Measurements from ENCODE around the gene SMU1.

Gene SMU1

DNA sequence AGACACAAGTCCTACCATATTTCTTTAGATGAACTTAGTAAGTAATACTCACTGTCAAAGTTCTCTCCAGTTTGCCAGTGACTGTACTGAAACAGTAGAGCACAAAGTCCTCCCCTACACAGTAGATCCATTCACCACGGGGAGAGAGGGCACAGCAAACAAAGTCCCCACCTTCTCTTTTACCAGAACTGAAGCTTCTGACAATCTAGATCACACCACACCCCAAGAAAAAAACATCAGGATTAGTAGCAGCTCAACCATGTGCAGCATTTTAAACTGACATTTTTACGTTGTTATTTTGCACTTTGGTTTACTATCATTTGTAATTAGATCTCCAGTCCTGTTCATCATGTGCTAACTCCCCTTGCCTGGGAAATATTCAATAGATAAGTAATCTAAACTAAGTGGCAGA lies 28.4 kb downstream of the SMU1 start:
- TF ChIP-seq, protein P1, sequence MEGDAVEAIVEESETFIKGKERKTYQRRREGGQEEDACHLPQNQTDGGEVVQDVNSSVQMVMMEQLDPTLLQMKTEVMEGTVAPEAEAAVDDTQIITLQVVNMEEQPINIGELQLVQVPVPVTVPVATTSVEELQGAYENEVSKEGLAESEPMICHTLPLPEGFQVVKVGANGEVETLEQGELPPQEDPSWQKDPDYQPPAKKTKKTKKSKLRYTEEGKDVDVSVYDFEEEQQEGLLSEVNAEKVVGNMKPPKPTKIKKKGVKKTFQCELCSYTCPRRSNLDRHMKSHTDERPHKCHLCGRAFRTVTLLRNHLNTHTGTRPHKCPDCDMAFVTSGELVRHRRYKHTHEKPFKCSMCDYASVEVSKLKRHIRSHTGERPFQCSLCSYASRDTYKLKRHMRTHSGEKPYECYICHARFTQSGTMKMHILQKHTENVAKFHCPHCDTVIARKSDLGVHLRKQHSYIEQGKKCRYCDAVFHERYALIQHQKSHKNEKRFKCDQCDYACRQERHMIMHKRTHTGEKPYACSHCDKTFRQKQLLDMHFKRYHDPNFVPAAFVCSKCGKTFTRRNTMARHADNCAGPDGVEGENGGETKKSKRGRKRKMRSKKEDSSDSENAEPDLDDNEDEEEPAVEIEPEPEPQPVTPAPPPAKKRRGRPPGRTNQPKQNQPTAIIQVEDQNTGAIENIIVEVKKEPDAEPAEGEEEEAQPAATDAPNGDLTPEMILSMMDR (IDR thresholded peaks at IDR 0.05; ENCODE audit: low read depth, low read length, missing control alignments) = no peak
- DNase-seq (ENCODE audit: extremely low read depth, low read depth) = no peak
- no peak overlapping the region for H3K4me3 ChIP-seq (replicated peaks; ENCODE audit: low read depth, low read length)

DNA sequence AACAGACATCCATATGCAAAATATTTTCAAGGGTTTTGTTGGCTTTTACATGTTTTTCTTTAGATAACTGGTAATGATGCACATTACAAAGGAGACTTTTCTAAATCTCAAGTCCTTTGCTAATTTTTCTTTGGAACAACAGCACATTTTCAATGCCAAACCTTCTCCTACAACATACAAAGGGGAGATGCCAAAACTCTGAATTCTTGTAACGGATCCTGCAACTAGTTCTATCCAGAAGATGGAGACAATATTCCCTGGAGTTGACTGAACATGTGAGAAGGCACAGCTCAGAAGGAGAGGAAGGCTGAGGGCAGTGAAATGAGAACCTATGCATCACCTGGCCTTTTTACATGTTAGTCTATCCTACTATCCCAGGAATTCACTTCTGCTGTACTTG lies 30.4 kb downstream of the SMU1 start:
- DNase-seq (ENCODE audit: extremely low read depth, low read depth) = no peak
- TF ChIP-seq, protein P1 (IDR thresholded peaks at IDR 0.05; ENCODE audit: low read depth, low read length, missing control alignments) = no peak
- H3K4me3 ChIP-seq (replicated peaks; ENCODE audit: low read depth, low read length) = no peak overlapping the region

DNA sequence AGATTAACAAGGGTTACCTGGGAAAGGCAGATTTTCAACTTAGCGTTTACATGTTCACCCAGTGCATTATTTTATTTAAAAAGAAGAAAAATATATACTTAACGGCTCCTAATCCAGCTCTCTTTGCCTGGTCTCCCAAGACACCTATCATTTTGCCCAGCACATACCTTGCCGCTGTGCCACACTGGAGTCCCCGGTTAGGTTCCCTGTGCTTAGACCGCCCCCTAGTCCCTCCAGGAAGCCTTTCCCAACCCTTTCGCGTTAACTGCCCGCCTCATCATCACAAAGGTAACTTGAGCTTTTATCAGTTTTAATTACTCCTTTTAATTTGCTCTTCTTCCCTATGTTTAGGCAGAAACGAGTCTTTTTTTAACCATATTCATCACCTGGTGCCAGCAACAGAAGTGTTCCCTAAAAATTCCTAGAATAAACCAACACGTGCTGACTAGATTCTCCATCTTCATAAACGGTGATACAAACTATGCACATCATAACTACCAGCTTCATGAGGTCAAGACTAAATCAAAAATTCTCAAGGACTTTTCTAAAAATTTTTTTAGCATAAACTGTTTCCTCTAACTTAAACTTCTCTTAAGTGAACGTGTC lies 31.7 kb downstream of the SMU1 start:
- peak overlapping the region; percentile 48 for H3K4me3 ChIP-seq (replicated peaks; ENCODE audit: low read depth, low read length)

DNA sequence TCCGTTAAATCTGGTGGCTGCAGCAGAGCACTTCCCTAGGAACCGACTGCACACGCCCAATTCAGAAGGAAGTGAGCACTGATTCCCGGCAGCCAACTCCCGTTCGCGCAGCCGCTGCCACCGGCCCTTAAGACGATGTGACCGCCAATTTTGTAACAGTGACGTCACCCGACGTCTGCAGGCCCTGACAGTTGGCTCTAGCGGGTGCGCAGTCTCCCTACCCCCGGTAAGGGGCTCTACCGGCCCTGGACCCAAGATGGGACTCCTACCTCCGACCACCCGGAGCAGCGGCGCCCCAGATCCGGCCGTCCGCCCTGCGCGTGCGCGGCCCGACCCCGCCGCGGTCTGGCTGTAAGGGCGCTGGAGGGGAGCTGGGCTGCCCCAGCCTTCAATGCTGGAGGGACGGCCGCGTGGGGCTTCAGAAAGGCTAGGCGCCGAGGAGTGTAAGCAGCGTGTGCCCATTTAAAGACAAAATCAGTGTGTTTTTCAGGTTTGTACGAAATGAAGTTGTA lies 32.3 kb downstream of the SMU1 start:
- TF ChIP-seq, protein P1 (IDR thresholded peaks at IDR 0.05; ENCODE audit: low read depth, low read length, missing control alignments) = no peak
- peak overlapping the region; percentile 48 for H3K4me3 ChIP-seq (replicated peaks; ENCODE audit: low read depth, low read length)
- DNase-seq (ENCODE audit: extremely low read depth, low read depth) = peak; percentile 77

More for the DNA sequence above, 31.7 kb downstream of the SMU1 start:
- no peak for DNase-seq (ENCODE audit: extremely low read depth, low read depth)
- TF ChIP-seq, protein P1 (IDR thresholded peaks at IDR 0.05; ENCODE audit: low read depth, low read length, missing control alignments) = peak; percentile 29

DNA sequence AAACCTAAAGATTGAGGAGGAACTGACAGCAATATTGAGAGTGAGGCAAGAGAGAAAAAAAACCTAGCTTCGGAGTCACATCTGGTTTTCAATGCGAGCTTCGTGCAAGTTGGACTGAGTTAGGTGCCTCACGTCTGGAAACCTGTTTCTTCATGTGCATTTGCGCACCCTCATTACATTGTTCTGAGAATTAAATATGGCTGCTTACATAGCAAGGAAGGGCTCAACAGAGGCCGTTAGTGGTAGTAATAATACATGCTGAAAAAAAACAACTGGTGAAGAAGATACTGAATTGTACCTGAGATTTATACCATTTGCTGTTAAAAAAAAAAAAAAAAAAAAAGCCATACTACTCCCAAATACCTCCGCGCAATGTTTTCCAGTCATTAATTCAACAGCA lies 32.8 kb downstream of the SMU1 start:
- no peak for DNase-seq (ENCODE audit: extremely low read depth, low read depth)
- peak overlapping the region; percentile 48 for H3K4me3 ChIP-seq (replicated peaks; ENCODE audit: low read depth, low read length)
- TF ChIP-seq, protein P1 (IDR thresholded peaks at IDR 0.05; ENCODE audit: low read depth, low read length, missing control alignments) = no peak

DNA sequence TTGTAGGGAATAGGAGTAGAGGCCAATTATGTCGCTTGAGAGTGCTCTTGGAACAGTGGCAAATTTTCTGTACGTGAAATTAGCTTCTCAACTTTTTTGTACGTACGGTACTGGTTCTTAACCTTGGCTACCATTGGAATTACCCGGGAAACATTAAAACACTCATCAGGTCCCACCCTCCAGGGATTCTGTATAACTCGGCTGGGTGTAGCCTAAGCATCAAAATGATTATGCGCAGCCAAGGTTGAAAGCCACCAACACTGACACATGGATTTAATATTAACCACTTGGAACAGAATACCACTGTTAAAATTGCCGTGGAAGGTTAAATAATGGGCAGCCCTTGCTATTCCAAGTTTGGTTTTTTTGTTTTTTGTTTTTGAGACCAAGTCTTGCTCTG lies 34.0 kb downstream of the SMU1 start:
- TF ChIP-seq, protein P1 (IDR thresholded peaks at IDR 0.05; ENCODE audit: low read depth, low read length, missing control alignments) = no peak
- no peak for DNase-seq (ENCODE audit: extremely low read depth, low read depth)
- no peak overlapping the region for H3K4me3 ChIP-seq (replicated peaks; ENCODE audit: low read depth, low read length)

All from HFF-Myc (cell line).